GM21576 (cell line): ENCODE data around the gene FZR1.

Experiments used
- ATAC-seq: cut with Tn5 transposase; IDR thresholded peaks from one replicate; pipeline ENCODE4 v1.9.1; 2021; ENCODE audit warnings: mild to moderate bottlenecking, moderate library complexity; ENCODE audit not compliant: unreplicated experiment

FZR1 gene

DNA sequence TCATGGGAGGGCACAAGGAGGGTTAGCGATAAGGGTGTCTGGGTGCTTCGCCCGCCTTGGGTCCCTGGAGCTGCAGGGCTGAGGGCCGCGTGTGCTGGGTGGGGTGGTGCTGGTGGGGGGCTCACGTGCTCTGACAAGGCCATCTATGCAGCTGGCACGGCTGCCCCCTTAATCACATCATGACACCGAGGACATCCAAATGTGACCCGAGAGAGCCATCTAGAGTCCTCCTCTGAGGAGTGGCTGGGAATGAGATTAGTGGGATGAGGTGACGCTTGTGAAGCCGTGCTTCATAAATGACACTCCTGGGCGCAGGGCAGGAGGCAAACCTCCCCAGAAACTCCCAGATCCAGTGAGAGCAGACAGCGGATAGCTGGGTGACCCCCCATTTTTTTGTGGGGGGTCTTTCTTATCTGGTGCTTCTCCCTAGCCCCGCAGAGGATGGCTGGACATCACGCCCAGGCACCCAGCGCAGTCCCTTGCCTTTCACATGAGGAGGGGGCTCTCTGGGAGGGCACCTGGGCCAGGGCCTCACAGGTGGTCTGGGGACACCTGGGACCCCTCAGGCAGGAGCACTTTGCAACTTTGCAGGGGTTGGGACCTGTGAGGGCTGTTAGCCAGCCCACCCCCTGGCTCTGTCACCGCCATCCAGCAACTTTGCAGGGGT, 6.6 kb downstream of the FZR1 start:
- ATAC-seq: no peak

DNA sequence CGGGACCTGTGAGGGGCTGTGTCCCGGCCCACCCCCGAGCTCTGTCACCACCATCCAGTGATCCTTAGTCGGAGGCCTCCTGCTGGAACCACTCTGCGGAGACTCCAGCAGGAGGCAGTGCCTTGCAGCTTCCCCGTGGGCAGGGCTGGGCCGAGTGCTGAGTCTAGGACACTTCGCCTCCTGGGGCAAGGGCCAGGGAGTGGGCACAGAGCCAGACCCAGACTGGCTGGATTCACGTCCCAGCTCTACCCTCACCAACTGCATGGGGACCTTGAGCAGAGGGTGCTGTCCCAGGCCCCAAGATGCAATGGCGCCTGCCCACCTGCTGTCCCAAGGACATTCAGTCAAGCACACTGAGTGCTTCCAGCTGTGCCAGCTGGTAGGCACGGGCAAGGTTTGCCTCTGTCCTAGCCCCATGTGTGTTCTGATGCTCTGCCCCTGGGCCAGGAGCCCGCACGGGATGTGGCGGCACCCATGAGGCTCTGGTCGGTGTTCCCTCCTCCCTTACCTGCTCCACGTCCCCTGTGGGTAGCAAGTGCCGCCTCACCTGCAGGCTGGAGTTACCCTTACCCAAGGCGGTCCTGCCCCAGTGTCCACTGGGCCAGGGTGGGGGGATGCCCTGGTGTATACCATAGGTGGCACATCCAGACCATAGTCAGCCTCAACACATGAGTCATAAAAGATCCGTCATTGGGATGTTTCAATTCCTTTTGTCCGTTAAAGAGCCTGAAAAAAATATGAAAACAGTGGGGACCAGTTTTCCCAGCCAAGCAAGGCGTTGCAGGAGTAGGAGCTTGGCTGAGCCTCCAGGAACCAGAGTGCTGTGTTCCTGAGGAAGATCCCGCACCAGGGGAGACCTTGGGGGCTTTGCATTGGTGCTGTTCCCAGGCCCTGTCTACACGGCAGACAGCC, 7.4 kb downstream of the FZR1 start:
- ATAC-seq: no peak

DNA sequence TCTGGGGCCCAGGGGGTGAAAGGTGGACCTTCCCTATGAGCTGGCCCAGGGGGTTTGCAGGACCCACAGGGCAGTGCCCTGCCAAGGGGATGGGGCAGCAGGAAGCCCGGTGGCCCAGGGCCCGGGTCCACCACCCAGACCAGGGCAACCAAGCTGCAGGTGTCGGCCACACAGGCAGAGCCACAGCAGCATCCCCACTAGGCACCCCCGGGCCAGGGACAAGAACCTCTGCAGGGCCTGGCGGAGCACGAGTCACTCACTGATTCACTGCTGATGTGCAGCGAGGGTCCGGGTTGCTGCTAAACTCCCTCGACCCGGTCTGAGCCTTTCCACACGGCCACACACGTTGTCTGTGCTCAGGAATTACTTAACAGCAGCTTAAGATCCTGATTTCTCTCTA, 8.8 kb downstream of the FZR1 start:
- ATAC-seq: no peak

DNA sequence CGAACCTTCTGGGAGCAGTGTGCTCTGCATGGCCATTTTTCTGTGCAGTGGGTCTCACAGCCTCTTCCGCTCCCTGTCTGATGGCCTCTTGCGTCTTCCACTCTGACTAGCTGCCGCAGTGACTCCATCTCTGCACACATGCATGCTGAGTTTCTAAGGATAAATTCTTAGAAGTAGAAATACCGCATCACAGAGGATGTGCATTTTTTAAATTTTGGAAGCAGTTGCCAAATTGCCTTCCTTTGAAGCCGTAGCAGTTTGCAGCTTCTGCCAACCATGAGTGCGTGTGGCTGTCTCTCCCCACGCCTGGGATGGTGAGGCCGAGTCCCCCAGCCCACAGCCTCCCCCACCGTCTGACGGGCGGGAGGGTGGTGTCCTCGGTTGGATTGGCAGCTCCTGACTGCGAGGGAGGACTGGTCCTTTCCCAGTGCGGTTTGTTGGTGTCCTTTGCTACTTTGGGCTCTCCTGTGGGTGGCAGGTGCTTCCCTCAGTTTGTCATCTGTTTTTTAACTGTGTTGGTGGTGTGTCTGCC, 9.8 kb downstream of the FZR1 start:
- no peak for ATAC-seq

DNA sequence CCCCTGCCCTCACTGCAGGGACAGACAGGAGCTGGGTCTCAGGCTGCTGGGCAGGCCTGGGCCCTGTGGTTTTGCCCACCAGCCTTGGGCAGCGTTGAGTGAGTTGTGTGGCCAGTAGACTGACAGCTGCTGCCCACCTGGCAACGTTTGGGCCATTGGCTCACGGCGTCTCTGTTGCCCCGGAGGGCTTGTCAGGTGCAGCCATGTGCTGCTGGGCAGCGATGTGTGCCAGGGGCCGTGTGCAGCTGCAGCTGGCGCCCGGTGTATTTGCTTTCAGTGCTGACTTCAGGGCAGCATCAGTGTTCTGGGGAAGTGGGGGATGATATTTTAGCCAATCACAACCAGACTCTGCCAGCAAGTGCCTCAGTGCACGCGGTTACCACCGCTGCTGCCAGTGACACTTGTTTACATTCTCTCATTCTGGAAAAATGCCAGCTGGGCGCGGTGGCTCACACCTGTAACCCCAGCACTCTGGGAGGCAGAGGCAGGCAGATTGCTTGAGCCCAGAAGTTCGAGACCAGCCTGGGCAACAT, 10.6 kb downstream of the FZR1 start:
- no peak for ATAC-seq

DNA sequence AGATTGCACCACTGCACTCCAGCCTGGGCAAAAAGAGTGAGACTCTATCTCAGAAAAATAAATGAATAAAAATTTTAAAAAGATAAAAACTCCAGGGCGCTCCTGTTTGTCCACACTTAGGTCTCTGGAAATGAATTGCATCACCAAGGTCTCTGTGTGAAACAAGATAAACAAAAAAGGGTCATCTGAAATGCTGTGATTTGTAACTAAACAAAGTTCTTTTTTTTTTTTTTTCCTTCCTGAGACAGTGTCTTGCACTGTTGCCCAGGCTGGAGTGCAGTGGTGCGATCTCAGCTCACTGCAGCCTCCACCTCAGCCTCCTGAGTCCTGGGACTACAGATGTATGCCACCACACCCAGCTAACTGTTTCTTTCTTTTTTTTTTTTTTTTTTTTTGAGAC, 11.5 kb downstream of the FZR1 start:
- no peak for ATAC-seq

DNA sequence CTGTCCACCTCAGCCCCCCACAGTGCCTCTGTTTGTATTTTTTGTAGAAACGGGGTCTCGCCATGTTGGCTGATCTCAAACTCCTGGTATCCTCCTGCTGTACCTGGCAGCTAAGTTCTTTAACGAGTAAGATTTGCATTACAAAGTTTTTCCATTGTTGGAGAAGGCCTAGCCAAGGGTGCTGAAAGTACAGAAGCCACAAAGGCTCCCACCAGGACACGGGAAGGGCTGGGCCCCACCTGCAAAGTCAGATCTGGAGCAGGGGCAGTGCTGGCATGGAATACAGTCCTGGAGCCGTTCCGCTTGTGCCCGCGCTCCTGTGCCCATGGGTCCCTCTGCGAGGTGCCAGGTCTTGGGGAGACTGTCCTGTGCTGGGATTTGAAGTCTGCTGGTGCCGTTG, 12.1 kb downstream of the FZR1 start:
- ATAC-seq: no peak

DNA sequence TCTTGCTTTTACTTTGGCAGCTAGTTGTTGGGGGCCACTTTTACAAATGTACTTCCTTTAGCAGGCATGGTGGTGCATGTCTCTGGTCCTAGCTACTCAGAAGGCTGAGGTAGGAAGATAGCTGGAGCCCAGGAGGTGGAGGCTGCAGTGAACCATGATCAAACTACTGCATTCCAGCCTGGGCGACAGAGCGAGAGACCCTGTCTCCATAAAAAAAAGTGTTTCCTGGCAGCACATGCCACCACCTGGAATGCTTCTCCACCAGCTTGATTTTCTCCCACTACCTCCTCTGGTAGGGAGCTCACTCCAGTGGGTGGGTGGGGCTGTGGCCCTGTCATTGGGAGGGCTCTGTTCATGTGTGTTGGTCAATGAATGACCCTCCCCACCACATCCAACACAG, 12.5 kb downstream of the FZR1 start:
- no peak for ATAC-seq

DNA sequence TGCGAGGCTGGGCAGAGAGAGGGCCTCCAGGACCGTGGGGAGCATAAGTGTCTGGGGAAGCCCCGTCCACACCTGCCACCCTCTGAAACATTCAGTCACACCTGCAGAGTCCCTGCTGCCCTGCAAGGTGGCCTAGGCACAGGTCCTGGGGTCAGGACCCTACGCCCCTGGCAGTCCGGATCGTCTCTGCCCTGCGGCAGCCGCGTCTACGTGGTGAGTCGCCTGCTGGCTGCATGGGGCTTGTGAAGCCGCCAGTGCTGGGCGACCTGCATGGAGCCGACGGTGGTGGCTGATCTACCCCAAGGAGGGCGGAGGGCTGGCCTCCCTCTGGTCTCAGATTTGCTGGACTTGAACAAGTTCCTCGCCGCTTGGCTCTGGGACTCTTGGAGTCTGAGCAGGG, 13.0 kb downstream of the FZR1 start:
- ATAC-seq: no peak

DNA sequence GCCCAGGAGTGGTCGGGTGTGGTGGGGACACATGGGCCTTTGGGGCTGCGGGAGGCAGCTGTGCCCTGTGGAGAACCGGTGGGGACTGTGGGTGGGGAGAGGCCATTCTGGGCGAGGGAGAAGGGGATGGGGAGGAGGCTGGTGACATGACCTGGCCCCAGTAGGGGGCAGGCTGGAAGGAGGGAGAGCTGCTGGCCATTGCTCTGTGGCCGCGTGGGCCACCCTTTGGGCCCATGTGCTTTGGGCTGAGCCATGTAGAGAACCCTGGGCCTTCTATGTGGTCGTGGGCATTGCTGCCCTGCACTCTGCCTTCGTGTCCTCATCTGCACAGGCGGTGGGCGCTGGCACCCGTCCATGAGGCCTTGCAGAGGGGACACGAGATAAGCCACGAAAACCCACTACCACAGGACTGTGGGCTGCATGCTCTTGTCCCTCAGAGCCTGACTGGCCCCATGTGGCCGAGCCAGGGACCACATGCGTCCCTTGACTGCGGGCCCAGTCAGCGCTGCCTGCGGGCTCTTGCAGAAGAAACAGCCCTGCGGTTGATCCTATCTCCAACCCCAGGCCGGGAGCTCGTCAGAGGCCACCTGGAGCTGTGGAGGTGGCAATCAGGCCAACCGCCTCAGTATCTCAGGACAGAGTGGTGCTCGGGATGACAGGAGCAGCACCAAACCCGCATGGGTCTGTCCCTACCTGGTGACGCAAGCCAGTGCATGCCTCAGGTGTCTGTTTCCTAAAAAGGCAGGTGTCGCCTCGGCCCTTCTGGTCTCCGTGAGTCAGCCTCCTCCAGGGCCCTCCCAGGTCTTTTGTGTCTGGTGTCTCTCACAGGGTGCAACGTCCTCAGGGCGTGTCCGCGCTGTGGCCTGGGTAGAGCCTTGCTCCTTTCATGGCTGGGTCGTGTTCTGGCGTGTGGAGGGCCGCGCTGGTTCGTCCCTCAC, 14.3 kb downstream of the FZR1 start:
- no peak for ATAC-seq

DNA sequence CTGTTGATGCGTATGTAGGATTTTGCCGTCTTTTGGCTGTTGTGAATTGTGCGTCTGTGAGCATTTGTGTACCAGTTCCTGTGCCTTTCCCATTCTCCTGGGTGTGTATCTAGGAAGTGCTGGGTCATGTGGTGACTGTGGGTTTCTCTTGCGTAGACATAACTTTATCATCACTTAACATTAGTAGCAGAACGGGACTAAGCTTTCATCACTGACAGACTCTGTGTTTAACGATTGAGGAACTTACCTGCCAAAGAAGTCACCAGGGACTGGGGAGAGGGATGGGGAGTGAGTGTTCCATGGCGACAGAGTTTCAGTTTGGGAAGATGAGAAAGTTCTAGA, 15.0 kb downstream of the FZR1 start:
- no peak for ATAC-seq

DNA sequence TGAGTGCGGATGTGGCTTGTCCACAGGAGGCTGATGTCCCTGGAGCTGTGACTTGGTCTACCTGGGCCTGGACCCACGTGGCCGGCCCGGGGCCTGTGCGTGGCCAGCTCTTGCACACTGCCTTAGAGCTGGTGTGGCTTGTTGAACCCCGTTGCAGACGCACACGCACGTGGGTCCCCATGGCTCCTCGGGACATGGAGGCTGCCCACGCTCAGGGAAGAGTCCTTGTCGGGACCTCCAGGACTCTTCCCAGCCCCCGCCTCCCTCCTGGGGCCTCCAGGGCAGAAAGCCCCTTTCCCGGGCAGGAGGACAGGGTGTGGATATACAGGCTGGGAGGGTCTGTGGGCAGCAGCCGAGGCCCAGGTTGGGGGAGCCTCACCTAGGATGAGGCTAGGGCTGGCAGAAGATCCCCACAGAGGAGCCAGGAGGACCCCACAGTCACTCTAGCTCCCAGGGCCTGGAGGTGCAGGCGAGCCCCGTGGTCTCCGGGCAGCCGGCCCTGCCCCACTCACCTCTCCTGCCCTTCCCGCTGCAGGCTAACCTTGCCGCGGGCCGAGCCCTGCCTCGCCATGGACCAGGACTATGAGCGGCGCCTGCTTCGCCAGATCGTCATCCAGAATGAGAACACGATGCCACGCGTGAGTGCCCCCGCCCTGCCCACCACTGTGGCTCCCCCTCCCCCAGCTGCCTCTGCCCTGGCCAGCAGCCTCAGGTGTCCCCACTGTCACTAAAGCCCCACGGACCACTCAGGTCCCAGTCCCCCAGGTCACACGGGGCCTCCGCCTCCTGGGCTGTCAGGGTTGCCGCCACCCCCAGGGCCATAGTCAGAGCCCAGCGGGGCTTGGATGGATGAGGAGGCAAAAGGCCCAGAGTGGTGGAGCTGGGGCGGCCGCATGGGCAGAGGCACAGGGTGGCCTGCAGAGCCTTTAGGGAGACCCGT, 16.6 kb downstream of the FZR1 start:
- no peak for ATAC-seq

DNA sequence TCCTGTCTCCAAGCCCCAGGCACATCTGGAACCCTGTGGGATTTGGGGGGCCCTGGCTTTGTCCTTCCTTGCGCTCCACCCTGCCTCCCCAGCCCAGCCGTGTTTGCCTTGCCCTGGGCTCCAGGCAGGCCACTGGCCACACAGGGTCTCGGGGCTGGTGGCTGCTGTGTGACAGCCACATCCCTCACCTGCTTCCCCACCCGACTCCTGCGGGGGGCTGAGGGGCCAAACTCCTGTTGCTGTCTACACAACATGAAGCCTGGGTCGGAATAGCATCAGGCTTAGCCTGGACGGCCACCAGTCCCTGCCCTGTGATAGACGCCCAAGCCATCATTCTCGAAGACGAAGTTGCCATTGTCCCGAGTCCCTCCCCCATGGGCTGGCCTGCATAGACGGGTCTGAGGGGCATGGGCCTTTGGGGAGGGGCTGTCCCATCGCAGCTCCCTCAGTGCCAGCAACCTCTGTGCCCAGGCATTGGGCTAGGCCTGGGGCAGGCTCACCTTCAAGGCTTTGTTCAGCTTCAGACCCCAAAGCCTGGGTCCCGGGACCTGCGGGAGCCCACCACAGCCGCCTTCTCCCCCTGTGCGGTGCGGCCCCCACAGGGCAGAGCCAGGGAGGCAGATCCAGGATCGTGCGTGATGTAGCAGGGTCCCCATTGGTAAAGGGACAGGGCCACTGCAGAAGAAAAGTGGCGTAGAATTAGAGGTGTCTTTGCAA, 17.4 kb downstream of the FZR1 start:
- no peak for ATAC-seq

DNA sequence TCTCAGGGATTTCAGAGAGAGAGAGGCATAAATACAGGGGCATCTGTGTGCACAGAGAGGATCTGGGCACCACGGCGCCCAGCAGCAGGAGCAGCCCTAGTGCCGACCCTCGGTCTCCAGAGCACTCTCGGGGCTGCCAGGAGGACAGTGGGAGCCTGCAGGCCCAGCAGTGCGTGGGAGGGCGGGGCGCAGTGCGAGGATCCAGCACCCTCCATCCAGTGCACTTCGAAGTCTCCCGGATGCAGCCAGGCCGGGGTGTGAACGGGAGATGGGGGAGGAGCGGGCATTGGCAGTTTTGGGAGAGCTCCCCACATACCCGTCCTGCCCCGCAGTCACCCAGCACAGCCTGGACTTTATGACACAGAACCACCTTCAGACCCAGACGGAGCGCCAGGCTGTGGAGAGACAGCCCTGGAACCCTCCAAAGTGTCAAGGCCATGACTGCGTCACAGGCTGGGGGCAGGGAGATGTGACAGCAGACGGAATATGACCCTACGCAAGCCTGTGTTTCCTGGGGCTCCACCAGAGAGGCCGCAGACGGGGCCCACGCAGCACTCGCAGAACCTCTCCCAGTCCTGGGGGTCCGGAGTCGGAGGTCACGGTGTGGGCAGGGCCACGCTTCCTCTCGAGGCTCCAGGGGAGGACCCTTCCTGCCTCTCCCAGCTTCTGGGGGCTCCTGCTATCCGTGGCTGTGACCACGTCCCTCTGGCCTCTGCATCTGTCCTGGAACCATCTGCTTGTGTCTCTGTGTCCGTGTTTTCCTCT, 18.1 kb downstream of the FZR1 start:
- no peak for ATAC-seq

DNA sequence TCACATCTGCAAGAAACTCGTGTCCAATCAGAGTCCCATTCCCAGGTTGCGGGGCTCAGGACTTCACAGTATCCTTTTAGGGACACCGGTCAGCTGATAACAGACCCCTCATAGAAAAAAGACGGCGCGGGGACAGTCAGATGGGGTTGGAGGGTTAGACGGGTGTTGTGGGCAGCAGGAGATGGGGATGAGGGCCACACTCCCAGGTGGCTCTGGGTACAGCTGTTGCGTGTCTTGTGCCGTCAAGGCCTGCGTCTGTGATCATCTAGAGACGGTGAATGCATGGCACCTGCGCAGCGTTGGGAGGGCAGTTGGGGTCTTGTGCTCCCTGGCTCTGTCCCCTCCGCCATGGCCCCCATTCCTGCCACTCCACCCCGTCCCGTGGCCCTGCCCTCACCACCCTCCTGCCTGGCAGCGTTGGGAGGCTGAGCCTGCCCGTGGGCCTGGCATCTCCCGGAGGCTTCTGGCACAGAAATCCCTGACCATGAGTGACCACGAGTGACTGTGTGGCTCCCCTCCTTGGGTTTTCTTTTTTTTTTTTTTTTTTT, 18.9 kb downstream of the FZR1 start:
- ATAC-seq: no peak

DNA sequence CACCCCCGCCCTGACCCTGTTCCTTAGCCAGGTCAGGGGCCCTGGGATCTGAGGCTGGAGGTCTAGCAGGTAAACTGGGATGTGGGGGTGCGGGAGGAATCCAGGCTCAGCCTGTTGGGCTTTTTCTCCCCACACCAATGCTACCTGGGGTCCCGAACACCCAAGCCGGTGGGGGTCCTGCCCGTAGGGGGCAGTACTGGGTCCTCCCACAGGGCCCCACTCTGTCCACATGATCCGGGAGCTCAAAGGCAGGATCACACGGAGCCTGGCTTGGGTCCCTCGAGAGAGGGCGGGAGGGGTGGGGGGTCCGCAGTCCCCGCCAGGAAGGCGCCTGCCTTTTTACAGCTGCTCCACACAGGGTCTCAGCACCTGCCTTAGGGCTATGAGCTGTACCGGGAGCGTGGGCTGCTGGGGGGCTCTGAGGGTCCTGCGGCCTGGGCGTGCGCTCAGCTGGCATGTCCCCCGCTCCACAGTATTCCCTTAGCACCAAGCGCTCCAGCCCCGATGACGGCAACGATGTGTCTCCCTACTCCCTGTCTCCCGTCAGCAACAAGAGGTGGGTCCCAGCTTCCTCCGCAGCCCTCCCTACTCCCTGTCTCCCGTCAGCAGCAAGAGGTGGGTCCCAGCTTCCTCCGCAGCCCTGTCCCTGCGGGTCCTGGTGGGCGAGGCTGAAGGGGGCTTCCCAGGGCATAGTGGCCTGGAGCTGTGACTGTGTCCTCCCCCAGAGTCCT, 20.6 kb downstream of the FZR1 start:
- ATAC-seq: no peak

DNA sequence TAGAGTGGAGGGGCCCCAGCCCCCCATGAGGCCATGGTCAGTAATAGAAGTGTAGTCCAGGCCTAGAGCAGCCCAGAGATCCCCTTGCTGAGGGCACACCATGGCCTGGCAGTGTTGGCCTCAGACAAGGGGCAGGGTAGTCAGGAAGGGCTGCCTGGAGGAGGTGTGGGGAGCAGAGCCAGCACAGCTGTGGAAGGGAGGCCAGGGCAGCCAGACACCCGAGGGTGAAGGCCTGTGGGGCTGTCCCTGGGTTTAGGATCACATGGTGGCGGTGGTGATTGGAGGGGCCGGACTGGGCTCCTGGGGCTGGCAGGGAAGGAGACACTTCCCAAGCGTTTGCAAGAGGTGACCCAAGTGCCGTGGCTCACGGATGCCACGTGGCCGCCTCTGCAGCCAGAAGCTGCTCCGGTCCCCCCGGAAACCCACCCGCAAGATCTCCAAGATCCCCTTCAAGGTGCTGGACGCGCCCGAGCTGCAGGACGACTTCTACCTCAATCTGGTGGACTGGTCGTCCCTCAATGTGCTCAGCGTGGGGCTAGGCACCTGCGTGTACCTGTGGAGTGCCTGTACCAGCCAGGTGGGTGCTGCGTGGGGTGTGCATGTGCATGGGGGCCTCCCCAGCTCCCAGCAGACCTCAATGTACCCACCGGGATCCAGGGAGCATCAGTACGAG, 21.3 kb downstream of the FZR1 start:
- ATAC-seq: no peak
